ENCODE measurements around the gene ORAI1.

DNA sequence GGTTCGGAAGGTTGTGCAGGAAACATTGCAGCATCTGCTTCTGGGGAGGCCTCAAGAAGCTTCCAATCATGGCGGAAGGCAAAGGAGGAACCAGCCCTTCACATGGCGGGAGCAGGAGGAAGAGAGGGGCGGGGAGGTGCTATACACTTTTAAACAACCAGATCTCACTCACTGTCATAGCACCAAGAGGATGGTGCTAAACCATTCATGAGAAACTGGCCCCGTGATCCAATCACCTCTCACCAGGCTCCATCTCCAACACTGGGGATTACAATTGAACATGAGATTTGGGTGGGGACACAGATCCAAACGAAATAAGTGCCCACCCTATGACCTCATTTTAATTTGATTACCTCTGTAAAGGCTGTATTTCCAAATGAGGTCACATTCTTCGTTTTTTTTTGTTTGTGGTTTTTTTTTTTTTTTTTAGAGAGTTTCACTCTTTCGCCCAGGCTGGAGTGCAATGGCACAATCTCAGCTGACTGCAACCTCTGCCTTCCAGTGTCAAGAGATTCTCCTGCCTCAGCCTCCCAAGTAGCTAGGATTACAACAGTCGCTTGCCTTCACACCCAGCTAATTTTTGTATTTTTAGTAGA lies 11.4 kb upstream of the ORAI1 start:
- TF ChIP-seq CTCF (IDR thresholded peaks at IDR 0.05) (no peak), POLR2A (IDR thresholded peaks at IDR 0.05) (no peak)

Measured in testis (tissue), 2 donors.